ENCODE results near the gene TDP2.

Gene TDP2

GRCh38 chr6:24640166-24640565 lies 26.5 kb downstream of the TDP2 start:
- Histone ChIP-seq H3K4me3 (ENCODE audit: control insufficient read depth in 1 of 7, extremely low read depth in 1 of 7, insufficient read depth in 4 of 7, low read depth in 2 of 7, low read length in 6 of 7) (no peak overlapping the region), H3K9me3 (ENCODE audit: control extremely low read depth in 1 of 5, control insufficient read depth in 4 of 5, insufficient read depth in 2 of 5, low read depth in 1 of 5, low read length in 4 of 5) (peaks cover 0 to 12% (median 3%) of the 10 kb centered on the region in 5 experiments), H3K27me3 (replicated peaks in 2 of 5; ENCODE audit: control insufficient read depth in 4 of 5, insufficient read depth in 5 of 5, low read length in 4 of 5) (peaks cover 0 to 20% (median 2%) of the 10 kb centered on the region in 5 experiments), H3K4me1 (ENCODE audit: control extremely low read depth in 1 of 4, control insufficient read depth in 4 of 4, insufficient read depth in 4 of 4, low read length in 3 of 4) (no peaks in the 10 kb centered on the region), H3K27ac (ENCODE audit: insufficient read depth in 1 of 2, low read depth in 1 of 2, low read length in 2 of 2, poor library complexity in 1 of 2, severe bottlenecking in 2 of 2) (no peak overlapping the region), H3K36me3 (ENCODE audit: control insufficient read depth in 4 of 4, insufficient read depth in 4 of 4, low read length in 3 of 4) (no peaks in the 10 kb centered on the region)
- POLR2A ChIA-PET, result no interaction called here
- CTCF ChIA-PET, result no interaction called here
- no peak for DNase-seq
- no CpG with 5 or more reads among the region's 1 CpG for WGBS (ENCODE audit: insufficient coverage)

GRCh38 chr6:24636681-24637080 lies 30.0 kb downstream of the TDP2 start:
- H3K36me3 ChIP-seq (ENCODE audit: control insufficient read depth in 4 of 4, insufficient read depth in 4 of 4, low read length in 3 of 4), result no peaks in the 10 kb centered on the region
- H3K4me3 ChIP-seq (ENCODE audit: control insufficient read depth in 1 of 7, extremely low read depth in 1 of 7, insufficient read depth in 4 of 7, low read depth in 2 of 7, low read length in 6 of 7), result no peak overlapping the region
- CTCF ChIA-PET, result interaction anchor here (0.9 to 2.5 kb wide), 3 partner anchors 16 to 129 kb away, joined by 3 to 7 read pairs (median 4); no protein-coding TSS in a partner anchor
- POLR2A ChIA-PET, result no interaction called here
- peaks cover 0 to 12% (median 3%) of the 10 kb centered on the region in 5 experiments for H3K9me3 ChIP-seq (ENCODE audit: control extremely low read depth in 1 of 5, control insufficient read depth in 4 of 5, insufficient read depth in 2 of 5, low read depth in 1 of 5, low read length in 4 of 5)
- no peaks in the 10 kb centered on the region for H3K27me3 ChIP-seq (replicated peaks in 2 of 5; ENCODE audit: control insufficient read depth in 4 of 5, insufficient read depth in 5 of 5, low read length in 4 of 5)
- no peak overlapping the region for H3K27ac ChIP-seq (ENCODE audit: insufficient read depth in 1 of 2, low read depth in 1 of 2, low read length in 2 of 2, poor library complexity in 1 of 2, severe bottlenecking in 2 of 2)
- DNase-seq, result no peak
- H3K4me1 ChIP-seq (ENCODE audit: control extremely low read depth in 1 of 4, control insufficient read depth in 4 of 4, insufficient read depth in 4 of 4, low read length in 3 of 4), result no peaks in the 10 kb centered on the region

- CTCF ChIA-PET, result interaction anchor here (1.5 kb wide), 1 partner anchor 52 kb away, joined by 4 read pairs; no protein-coding TSS in a partner anchor
- DNase-seq, result no peak
- H3K4me1 ChIP-seq (ENCODE audit: control extremely low read depth in 1 of 4, control insufficient read depth in 4 of 4, insufficient read depth in 4 of 4, low read length in 3 of 4), result no peaks in the 10 kb centered on the region
These were observed 34.1 kb downstream of the TDP2 start for GRCh38 chr6:24632573-24632972.

GRCh38 chr6:24631671-24632070 lies 35.0 kb downstream of the TDP2 start:
- WGBS (ENCODE audit: insufficient coverage), result no CpG with 5 or more reads among the region's 5 CpGs
- POLR2A ChIA-PET, result no interaction called here

More at GRCh38 chr6:24632573-24632972, 34.1 kb downstream of the TDP2 start:
- POLR2A ChIA-PET, result no interaction called here
- Histone ChIP-seq H3K4me3 (ENCODE audit: control insufficient read depth in 1 of 7, extremely low read depth in 1 of 7, insufficient read depth in 4 of 7, low read depth in 2 of 7, low read length in 6 of 7) (no peak overlapping the region), H3K9me3 (ENCODE audit: control extremely low read depth in 1 of 5, control insufficient read depth in 4 of 5, insufficient read depth in 2 of 5, low read depth in 1 of 5, low read length in 4 of 5) (peaks cover 0 to 6% (median 2%) of the 10 kb centered on the region in 5 experiments), H3K27me3 (replicated peaks in 2 of 5; ENCODE audit: control insufficient read depth in 4 of 5, insufficient read depth in 5 of 5, low read length in 4 of 5) (no peaks in the 10 kb centered on the region), H3K36me3 (ENCODE audit: control insufficient read depth in 4 of 4, insufficient read depth in 4 of 4, low read length in 3 of 4) (no peaks in the 10 kb centered on the region), H3K27ac (ENCODE audit: insufficient read depth in 1 of 2, low read depth in 1 of 2, low read length in 2 of 2, poor library complexity in 1 of 2, severe bottlenecking in 2 of 2) (no peak overlapping the region)
- 100% methylated on average over 1 of the region's 1 CpG for WGBS (ENCODE audit: insufficient coverage)

GRCh38 chr6:24630856-24631505 lies 35.7 kb downstream of the TDP2 start:
- Histone ChIP-seq H3K27me3 (replicated peaks in 2 of 5; ENCODE audit: control insufficient read depth in 4 of 5, insufficient read depth in 5 of 5, low read length in 4 of 5) (no peaks in the 10 kb centered on the region), H3K27ac (ENCODE audit: insufficient read depth in 1 of 2, low read depth in 1 of 2, low read length in 2 of 2, poor library complexity in 1 of 2, severe bottlenecking in 2 of 2) (no peak overlapping the region), H3K36me3 (ENCODE audit: control insufficient read depth in 4 of 4, insufficient read depth in 4 of 4, low read length in 3 of 4) (no peaks in the 10 kb centered on the region), H3K9me3 (ENCODE audit: control extremely low read depth in 1 of 5, control insufficient read depth in 4 of 5, insufficient read depth in 2 of 5, low read depth in 1 of 5, low read length in 4 of 5) (peaks cover 0 to 3% (median 0%) of the 10 kb centered on the region in 5 experiments), H3K4me1 (ENCODE audit: control extremely low read depth in 1 of 4, control insufficient read depth in 4 of 4, insufficient read depth in 4 of 4, low read length in 3 of 4) (no peaks in the 10 kb centered on the region), H3K4me3 (ENCODE audit: control insufficient read depth in 1 of 7, extremely low read depth in 1 of 7, insufficient read depth in 4 of 7, low read depth in 2 of 7, low read length in 6 of 7) (no peak overlapping the region)
- WGBS (ENCODE audit: insufficient coverage), result 91% methylated on average over 3 of the region's 5 CpGs
- ChIA-PET CTCF (interaction anchor here (1.2 to 1.4 kb wide), 2 partner anchors 12 to 48 kb away, joined by 3 to 7 read pairs; no protein-coding TSS in a partner anchor), POLR2A (no interaction called here)
- no peak for DNase-seq

More at GRCh38 chr6:24631671-24632070, 35.0 kb downstream of the TDP2 start:
- Histone ChIP-seq H3K4me1 (ENCODE audit: control extremely low read depth in 1 of 4, control insufficient read depth in 4 of 4, insufficient read depth in 4 of 4, low read length in 3 of 4) (no peaks in the 10 kb centered on the region), H3K36me3 (ENCODE audit: control insufficient read depth in 4 of 4, insufficient read depth in 4 of 4, low read length in 3 of 4) (no peaks in the 10 kb centered on the region), H3K27me3 (replicated peaks in 2 of 5; ENCODE audit: control insufficient read depth in 4 of 5, insufficient read depth in 5 of 5, low read length in 4 of 5) (no peaks in the 10 kb centered on the region), H3K27ac (ENCODE audit: insufficient read depth in 1 of 2, low read depth in 1 of 2, low read length in 2 of 2, poor library complexity in 1 of 2, severe bottlenecking in 2 of 2) (no peak overlapping the region), H3K9me3 (ENCODE audit: control extremely low read depth in 1 of 5, control insufficient read depth in 4 of 5, insufficient read depth in 2 of 5, low read depth in 1 of 5, low read length in 4 of 5) (peaks cover 0 to 3% (median 0%) of the 10 kb centered on the region in 5 experiments), H3K4me3 (ENCODE audit: control insufficient read depth in 1 of 7, extremely low read depth in 1 of 7, insufficient read depth in 4 of 7, low read depth in 2 of 7, low read length in 6 of 7) (no peak overlapping the region)
- no peak for DNase-seq
- CTCF ChIA-PET, result interaction anchor here (1.2 to 1.5 kb wide), 2 partner anchors 13 to 51 kb away, joined by 3 to 4 read pairs; no protein-coding TSS in a partner anchor

- WGBS (ENCODE audit: insufficient coverage), result 94% methylated on average over 4 of the region's 7 CpGs
- no peak for DNase-seq
- no peak overlapping the region for H3K27ac ChIP-seq (ENCODE audit: insufficient read depth in 1 of 2, low read depth in 1 of 2, low read length in 2 of 2, poor library complexity in 1 of 2, severe bottlenecking in 2 of 2)
- H3K4me3 ChIP-seq (ENCODE audit: control insufficient read depth in 1 of 7, extremely low read depth in 1 of 7, insufficient read depth in 4 of 7, low read depth in 2 of 7, low read length in 6 of 7), result no peak overlapping the region
- ChIA-PET POLR2A (no interaction called here), CTCF (no interaction called here)
- H3K27me3 ChIP-seq (replicated peaks in 2 of 5; ENCODE audit: control insufficient read depth in 4 of 5, insufficient read depth in 5 of 5, low read length in 4 of 5), result no peaks in the 10 kb centered on the region
- no peaks in the 10 kb centered on the region for H3K9me3 ChIP-seq (ENCODE audit: control extremely low read depth in 1 of 5, control insufficient read depth in 4 of 5, insufficient read depth in 2 of 5, low read depth in 1 of 5, low read length in 4 of 5)
- no peaks in the 10 kb centered on the region for H3K4me1 ChIP-seq (ENCODE audit: control extremely low read depth in 1 of 4, control insufficient read depth in 4 of 4, insufficient read depth in 4 of 4, low read length in 3 of 4)
- no peaks in the 10 kb centered on the region for H3K36me3 ChIP-seq (ENCODE audit: control insufficient read depth in 4 of 4, insufficient read depth in 4 of 4, low read length in 3 of 4)
These were observed 44.9 kb downstream of the TDP2 start for GRCh38 chr6:24621626-24622289.

GRCh38 chr6:24620637-24621036 lies 46.1 kb downstream of the TDP2 start:
- CTCF ChIA-PET, result interaction anchor here (0.8 to 1.3 kb wide), 2 partner anchors 16 to 37 kb away, joined by 4 to 7 read pairs; no protein-coding TSS in a partner anchor
- POLR2A ChIA-PET, result no interaction called here
- no peak for DNase-seq
- Histone ChIP-seq H3K4me3 (ENCODE audit: control insufficient read depth in 1 of 7, extremely low read depth in 1 of 7, insufficient read depth in 4 of 7, low read depth in 2 of 7, low read length in 6 of 7) (no peak overlapping the region), H3K27ac (ENCODE audit: insufficient read depth in 1 of 2, low read depth in 1 of 2, low read length in 2 of 2, poor library complexity in 1 of 2, severe bottlenecking in 2 of 2) (no peak overlapping the region), H3K9me3 (ENCODE audit: control extremely low read depth in 1 of 5, control insufficient read depth in 4 of 5, insufficient read depth in 2 of 5, low read depth in 1 of 5, low read length in 4 of 5) (no peaks in the 10 kb centered on the region), H3K4me1 (ENCODE audit: control extremely low read depth in 1 of 4, control insufficient read depth in 4 of 4, insufficient read depth in 4 of 4, low read length in 3 of 4) (no peaks in the 10 kb centered on the region), H3K36me3 (ENCODE audit: control insufficient read depth in 4 of 4, insufficient read depth in 4 of 4, low read length in 3 of 4) (no peaks in the 10 kb centered on the region), H3K27me3 (replicated peaks in 2 of 5; ENCODE audit: control insufficient read depth in 4 of 5, insufficient read depth in 5 of 5, low read length in 4 of 5) (no peaks in the 10 kb centered on the region)
- WGBS (ENCODE audit: insufficient coverage), result 100% methylated on average over 1 of the region's 3 CpGs

All from common myeloid progenitor, CD34-positive (primary cell).